HL-60 (cell line): Measurements from ENCODE around the gene ZFR.

Experiments used
- DNase-seq, 2 experiments: peaks; one replicate each; pipeline ENCODE4 v3.0.0-alpha.2; 2010 to 2020; ENCODE audit warnings: low read depth in 1 of 2, low spot score in 1 of 2
- H3K27ac ChIP-seq: fragments of 250-450 bp; sonication (Bioruptor Pico); replicated peaks from 2 replicates; pipeline ENCODE4 v1.5.1; 2020; ENCODE audit warnings: mild to moderate bottlenecking, moderate library complexity
- H3K27me3 ChIP-seq: fragments of 250-450 bp; sonication (Bioruptor Pico); 2 replicates; pipeline ENCODE4 v1.5.1; 2021; ENCODE audit warnings: mild to moderate bottlenecking, moderate library complexity; ENCODE audit not compliant: insufficient read depth, poor library complexity, severe bottlenecking
- H3K4me3 ChIP-seq: replicated peaks from 2 replicates; pipeline ENCODE4 v1.5.1; 2011; ENCODE audit warnings: mild to moderate bottlenecking, control low read depth, low read length; ENCODE audit not compliant: insufficient read depth
- CTCF ChIP-seq: IDR thresholded peaks from one replicate; pipeline ENCODE4 v1.5.1; 2011; ENCODE audit warnings: low read length, control low read depth, inconsistent platforms; ENCODE audit not compliant: insufficient read depth
- GABPA ChIP-seq: IDR thresholded peaks from 2 replicates; pipeline ENCODE4 v1.6.1; 2012; ENCODE audit warnings: low read depth
- POLR2AphosphoS5 ChIP-seq: IDR thresholded peaks from 2 replicates; pipeline ENCODE4 v1.6.1; 2012; ENCODE audit warnings: low read depth
- REST ChIP-seq: IDR thresholded peaks from 2 replicates; pipeline ENCODE4 v1.6.1; 2012; ENCODE audit warnings: low read depth; ENCODE audit not compliant: insufficient replicate concordance
- SPI1 ChIP-seq: IDR thresholded peaks from 2 replicates; pipeline ENCODE4 v1.6.1; 2012; ENCODE audit warnings: low read depth, mild to moderate bottlenecking, borderline replicate concordance

Gene ZFR

GRCh38 chr5:32339198-32339597 lies 105.3 kb downstream of the ZFR start:
- Histone ChIP-seq H3K4me3 (no peak overlapping the region), H3K27ac (no peak overlapping the region), H3K27me3 (no peaks in the 10 kb centered on the region)
- TF ChIP-seq REST, result no peak
- no peak for TF ChIP-seq POLR2AphosphoS5
- no peak for TF ChIP-seq SPI1
- TF ChIP-seq GABPA, result no peak
- no peak for TF ChIP-seq CTCF
- no peak for DNase-seq

- Histone ChIP-seq H3K27me3 (no peaks in the 10 kb centered on the region), H3K27ac (no peak overlapping the region), H3K4me3 (no peak overlapping the region)
- no peak for DNase-seq
- no peak for TF ChIP-seq REST
- TF ChIP-seq POLR2AphosphoS5, result no peak
- no peak for TF ChIP-seq CTCF
- TF ChIP-seq GABPA, result no peak
- no peak for TF ChIP-seq SPI1
These were observed 111.6 kb downstream of the ZFR start for GRCh38 chr5:32332966-32333365.

- Histone ChIP-seq H3K4me3 (no peak overlapping the region), H3K27me3 (no peaks in the 10 kb centered on the region), H3K27ac (no peak overlapping the region)
- DNase-seq, result no peak
- TF ChIP-seq CTCF, result no peak
- TF ChIP-seq GABPA, result no peak
- TF ChIP-seq REST, result no peak
- TF ChIP-seq SPI1, result no peak
- TF ChIP-seq POLR2AphosphoS5, result no peak
These were observed 112.2 kb downstream of the ZFR start for GRCh38 chr5:32332361-32332760.
